SU-DHL-6 (cell line): ENCODE measurements around the gene CACNA1B.

Experiments used
- H2AFZ ChIP-seq: fragments of 200-600 bp; sonication (generic); 2 replicates; pipeline ENCODE4 v1.6.1; 2014; ENCODE audit warnings: low read depth, mild to moderate bottlenecking, moderate library complexity, mixed read lengths, antibody characterized with exemption, low read length; ENCODE audit not compliant: severe bottlenecking
- H3F3A ChIP-seq: fragments of 200-600 bp; shearing (Covaris generic); 2 replicates; pipeline ENCODE4 v1.6.0; 2016; ENCODE audit warnings: antibody characterized with exemption, mild to moderate bottlenecking; ENCODE audit not compliant: insufficient read depth
- H3K27ac ChIP-seq: fragments of 200-600 bp; sonication (generic); 2 replicates; pipeline ENCODE4 v1.5.1; 2016; ENCODE audit warnings: low read depth, mild to moderate bottlenecking, low read length, moderate library complexity, mixed read lengths
- H3K27me3 ChIP-seq: fragments of 200-600 bp; sonication (generic), shearing (Covaris generic); 2 replicates; pipeline ENCODE4 v1.6.0; 2014; ENCODE audit warnings: mild to moderate bottlenecking, low read length
- H3K36me3 ChIP-seq: fragments of 200-600 bp; sonication (generic); 2 replicates; pipeline ENCODE4 v1.6.1; 2014; ENCODE audit warnings: mild to moderate bottlenecking, low read length, mixed read lengths
- H3K4me2 ChIP-seq: fragments of 300-600, 200-600 bp; shearing (Covaris generic), sonication (generic); 2 replicates; pipeline ENCODE4 v1.6.0; 2014; ENCODE audit warnings: low read length, low read depth, mild to moderate bottlenecking; ENCODE audit not compliant: poor library complexity, severe bottlenecking
- H3K4me3 ChIP-seq: fragments of 200-600 bp; sonication (generic); 2 replicates; pipeline ENCODE4 v1.5.1; 2014; ENCODE audit warnings: antibody characterized with exemption, low read length, mild to moderate bottlenecking, mixed read lengths; ENCODE audit not compliant: insufficient read depth, poor library complexity, severe bottlenecking
- H3K79me2 ChIP-seq: fragments of 200-600 bp; sonication (generic); 2 replicates; pipeline ENCODE4 v1.6.1; 2014; ENCODE audit warnings: mild to moderate bottlenecking, low read length, moderate library complexity; ENCODE audit not compliant: insufficient read depth
- H3K9ac ChIP-seq: fragments of 200-600 bp; sonication (generic); 2 replicates; pipeline ENCODE4 v1.7.0; 2014; ENCODE audit warnings: mild to moderate bottlenecking, low read length
- H3K9me2 ChIP-seq: fragments of 200-600 bp; sonication (generic); replicated peaks from 2 replicates; pipeline ENCODE4 v1.6.1; 2014; ENCODE audit warnings: low read length; ENCODE audit not compliant: insufficient read depth
- H3K9me3 ChIP-seq: fragments of 200-600 bp; sonication (generic); 2 replicates; pipeline ENCODE4 v1.6.1; 2014; ENCODE audit warnings: low read length, mixed read lengths; ENCODE audit not compliant: insufficient read depth
- H4K20me1 ChIP-seq: fragments of 200-600 bp; sonication (generic); 2 replicates; pipeline ENCODE4 v1.6.1; 2014; ENCODE audit warnings: low read depth, mild to moderate bottlenecking, antibody characterized with exemption, low read length, moderate library complexity, mixed read lengths
- CTCF ChIP-seq: fragments of 200-600 bp; sonication (generic); IDR thresholded peaks from one replicate; pipeline ENCODE4 v1.5.1; 2017; ENCODE audit warnings: antibody characterized with exemption, mild to moderate bottlenecking, low read length, moderate library complexity; ENCODE audit not compliant: insufficient read depth, poor library complexity, severe bottlenecking
- EZH2phosphoT487 ChIP-seq: fragments of 200-600 bp; sonication (generic), shearing (Covaris generic); conservative IDR thresholded peaks from 2 replicates; pipeline ENCODE4 v1.6.1; 2018; ENCODE audit warnings: mild to moderate bottlenecking, antibody characterized with exemption, low read length, moderate library complexity, mixed read lengths

The CACNA1B gene

GRCh38 chr9:137975936-137976565, 98.5 kb downstream of the CACNA1B start:
- Histone ChIP-seq H3K9ac (no peak overlapping the region), H3K9me3 (no peaks in the 10 kb centered on the region), H2AFZ (no peak overlapping the region), H3K27ac (no peak overlapping the region), H4K20me1 (no peaks in the 10 kb centered on the region), H3K36me3 (no peaks in the 10 kb centered on the region), H3K9me2 (no peaks in the 10 kb centered on the region), H3K79me2 (no peaks in the 10 kb centered on the region), H3K4me3 (no peak overlapping the region), H3K27me3 (no peaks in the 10 kb centered on the region), H3F3A (no peaks in the 10 kb centered on the region), H3K4me2 (no peak overlapping the region)
- no peak for TF ChIP-seq CTCF
- TF ChIP-seq EZH2phosphoT487, result no peak

GRCh38 chr9:137977571-137978261, 100.1 kb downstream of the CACNA1B start:
- H3K9me2 ChIP-seq, result no peaks in the 10 kb centered on the region
- H2AFZ ChIP-seq, result no peak overlapping the region
- no peak overlapping the region for H3K9ac ChIP-seq
- H3K4me2 ChIP-seq, result no peak overlapping the region
- H3F3A ChIP-seq, result no peaks in the 10 kb centered on the region
- H3K4me3 ChIP-seq, result no peak overlapping the region
- H3K9me3 ChIP-seq, result no peaks in the 10 kb centered on the region
- no peaks in the 10 kb centered on the region for H4K20me1 ChIP-seq
- H3K36me3 ChIP-seq, result no peaks in the 10 kb centered on the region
- H3K79me2 ChIP-seq, result no peaks in the 10 kb centered on the region
- no peaks in the 10 kb centered on the region for H3K27me3 ChIP-seq
- no peak overlapping the region for H3K27ac ChIP-seq
- TF ChIP-seq CTCF (no peak), EZH2phosphoT487 (no peak)

GRCh38 chr9:137978262-137978714, 100.7 kb downstream of the CACNA1B start:
- no peak overlapping the region for H3K4me2 ChIP-seq
- H3K36me3 ChIP-seq, result no peaks in the 10 kb centered on the region
- no peak overlapping the region for H2AFZ ChIP-seq
- no peaks in the 10 kb centered on the region for H3K9me2 ChIP-seq
- no peaks in the 10 kb centered on the region for H3K9me3 ChIP-seq
- no peak for TF ChIP-seq EZH2phosphoT487
- no peak for TF ChIP-seq CTCF
- no peaks in the 10 kb centered on the region for H3K27me3 ChIP-seq
- H3K4me3 ChIP-seq, result no peak overlapping the region
- no peaks in the 10 kb centered on the region for H3K79me2 ChIP-seq
- no peak overlapping the region for H3K27ac ChIP-seq
- H3F3A ChIP-seq, result no peaks in the 10 kb centered on the region
- no peak overlapping the region for H3K9ac ChIP-seq
- no peaks in the 10 kb centered on the region for H4K20me1 ChIP-seq
